Right lobe of liver (tissue), 6 donors: Measurements from ENCODE around the gene CCDC88C. TPM values are rescaled to one million over a fixed set of nuclear protein-coding genes. Genes with fewer than 3 reads are reported as not detected.
A peak's percentile ranks its signal among the peaks of the same experiment; 100 is the strongest.
"Not testable (repeated sequence)": the region's sequence is repeated elsewhere in the genome, so short reads cannot be mapped to it uniquely, and the experiment has no call there.

Experiments
- ATAC-seq, 4 donors: fragments of 200-7000 bp; cut with Tn5 transposase; one replicate each; pipeline ENCODE4 v1.9.1; 2020; ENCODE audit warnings: mild to moderate bottlenecking in 4 of 4, moderate library complexity in 4 of 4
- DNase-seq, 3 donors: peaks; one replicate each; pipeline ENCODE4 v3.0.0-alpha.2; 2020
- H3K27ac ChIP-seq, 3 donors: fragments of 200-600 bp; one replicate each; pipeline ENCODE4 v1.8.0; 2022
- H3K27me3 ChIP-seq, 2 donors: fragments of 200-600 bp; one replicate each; pipeline ENCODE4 v1.8.0; 2022
- H3K36me3 ChIP-seq, 4 donors: fragments of 200-600 bp; sonication (generic) in 1 of 4; one replicate each; pipeline versions ENCODE4 v1.5.1 to v1.8.0; 2017 to 2022; ENCODE audit warnings: control low read depth in 1 of 4
- H3K4me1 ChIP-seq, 4 donors: fragments of 200-600 bp; sonication (generic) in 1 of 4; one replicate each; pipeline versions ENCODE4 v1.5.1 to v1.8.0; 2017 to 2022; ENCODE audit warnings: control low read depth in 1 of 4
- H3K4me3 ChIP-seq, 3 donors: fragments of 200-600 bp; one replicate each; pipeline ENCODE4 v1.8.0; 2022
- H3K9me3 ChIP-seq, 4 donors: fragments of 200-600 bp; sonication (generic) in 1 of 4; one replicate each; pipeline versions ENCODE4 v1.5.1 to v1.8.0; 2017 to 2022; ENCODE audit warnings: control low read depth in 1 of 4
- POLR2A ChIP-seq: fragments of 450-650 bp; IDR thresholded peaks from one replicate; pipeline ENCODE4 v1.6.1; 2017; ENCODE audit warnings: antibody characterized with exemption, mild to moderate bottlenecking
- WGBS: methylation state at CpG from one replicate; pipeline ENCODE4 v1.1.6; 2018; ENCODE audit warnings: low coverage, low lambda C conversion rate; ENCODE audit not compliant: insufficient coverage; ENCODE audit errors: missing lambda C conversion rate; 5-methylcytosine and 5-hydroxymethylcytosine counted together
- intact Hi-C, 2 donors: fragments of 100-400 bp; cut with DNase I; formaldehyde crosslinking; loops; one replicate each; pipeline versions ENCODE4 v1.11.2 to v1.14.1; 2022
- total RNA-seq, 6 experiments: library from RNA; depleted of rRNA in 2 of 6; stranded (reverse); fragments of >200 nt in 2 of 6; fragmentation: NEBNext Ultra II Directional in 3 of 6; extraction: Animal tissue kit (Norgen Biotek cat#: 25700) in 3 of 6; gene quantifications; one replicate each; pipeline versions ENCODE4 v1.1.0 to v1.2.4, GENCODE V29; 2016 to 2023
- TF ChIP-seq, protein P1 (sequence below), 4 donors: fragments of 200-600 bp in 3 of 4; fragments of 450-650 bp in 1 of 4; IDR thresholded peaks; one replicate each; pipeline versions ENCODE4 v1.5.1 to v1.8.0; 2016 to 2022; ENCODE audit warnings: antibody characterized with exemption in 4 of 4, mild to moderate bottlenecking in 2 of 4
- donor health status: DM: no; HTN: yes; CAD: no.
- donor health status: DM: no; HTN: no; CAD: no.
- donor health status: DM: no; HTN: no; CAD: no.
- donor health status: DM: no; HTN: yes; CAD: no.
- donor health status: DM: no; HTN: yes; CAD: no.

Gene CCDC88C
- total RNA-seq, 6 experiments from 2014 or later: 1.2 to 5.7 (median 3.1) TPM

DNA sequence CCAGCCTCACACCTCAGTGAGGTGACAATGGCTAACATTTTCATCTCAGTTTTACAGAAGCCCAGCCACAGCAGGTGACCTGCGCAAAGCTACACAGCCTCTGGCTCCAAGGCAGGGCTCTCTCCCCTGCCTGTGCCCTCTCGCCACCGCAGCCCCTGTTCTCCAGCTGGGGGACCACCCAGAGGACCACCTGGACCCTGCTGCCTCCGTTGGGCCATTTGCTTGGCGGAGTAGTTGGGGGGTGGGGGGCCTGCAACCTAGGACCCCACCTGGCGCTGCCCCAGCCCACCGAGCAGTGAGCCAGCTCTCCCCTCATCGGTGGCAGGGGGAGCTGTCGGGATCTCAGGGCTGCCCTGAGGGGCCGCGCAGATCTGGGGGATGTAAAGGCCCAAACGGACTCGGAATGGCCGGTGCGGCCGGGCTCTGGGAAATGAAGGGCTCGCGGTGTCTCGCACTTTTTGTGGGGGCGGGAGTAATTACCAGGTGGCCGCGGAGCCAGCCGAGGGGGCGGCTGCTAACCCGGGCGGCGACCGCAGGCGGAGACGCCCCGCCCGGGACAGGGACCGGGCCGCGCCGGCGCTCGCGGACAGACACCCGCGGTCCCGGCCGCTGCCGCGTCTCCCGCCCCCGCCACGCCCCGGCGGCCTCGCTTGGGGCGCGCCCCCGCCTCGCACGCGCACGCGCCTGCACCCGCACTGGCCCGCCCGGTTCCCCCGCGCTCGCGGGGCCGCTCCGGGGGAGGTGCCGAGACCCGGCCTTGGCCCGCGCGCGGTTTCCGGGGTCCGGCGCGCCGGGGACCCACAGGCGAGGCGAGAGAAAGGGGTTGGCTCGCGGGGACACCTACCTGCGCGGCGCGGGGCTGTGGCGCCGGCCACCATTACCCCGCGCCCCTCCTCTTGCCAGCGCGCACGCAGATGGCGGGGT, 164.5 kb downstream of the CCDC88C start:
- 0% methylated on average over 6 of the region's 95 CpGs for WGBS
- H3K4me3 ChIP-seq: peak overlapping the region; percentile 49 to 59 (median 50)
- TF ChIP-seq, protein P1, sequence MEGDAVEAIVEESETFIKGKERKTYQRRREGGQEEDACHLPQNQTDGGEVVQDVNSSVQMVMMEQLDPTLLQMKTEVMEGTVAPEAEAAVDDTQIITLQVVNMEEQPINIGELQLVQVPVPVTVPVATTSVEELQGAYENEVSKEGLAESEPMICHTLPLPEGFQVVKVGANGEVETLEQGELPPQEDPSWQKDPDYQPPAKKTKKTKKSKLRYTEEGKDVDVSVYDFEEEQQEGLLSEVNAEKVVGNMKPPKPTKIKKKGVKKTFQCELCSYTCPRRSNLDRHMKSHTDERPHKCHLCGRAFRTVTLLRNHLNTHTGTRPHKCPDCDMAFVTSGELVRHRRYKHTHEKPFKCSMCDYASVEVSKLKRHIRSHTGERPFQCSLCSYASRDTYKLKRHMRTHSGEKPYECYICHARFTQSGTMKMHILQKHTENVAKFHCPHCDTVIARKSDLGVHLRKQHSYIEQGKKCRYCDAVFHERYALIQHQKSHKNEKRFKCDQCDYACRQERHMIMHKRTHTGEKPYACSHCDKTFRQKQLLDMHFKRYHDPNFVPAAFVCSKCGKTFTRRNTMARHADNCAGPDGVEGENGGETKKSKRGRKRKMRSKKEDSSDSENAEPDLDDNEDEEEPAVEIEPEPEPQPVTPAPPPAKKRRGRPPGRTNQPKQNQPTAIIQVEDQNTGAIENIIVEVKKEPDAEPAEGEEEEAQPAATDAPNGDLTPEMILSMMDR (IDR thresholded peaks at IDR 0.05): no peak
- TF ChIP-seq POLR2A: no peak
- ATAC-seq: peak; percentile 76 to 85 (median 82)
- peaks cover 0 to 9% (median 0%) of the 10 kb centered on the region in 4 donors for H3K4me1 ChIP-seq
- intact Hi-C loops: no loop called here
- H3K9me3 ChIP-seq: no peaks in the 10 kb centered on the region
- no peak overlapping the region for H3K27ac ChIP-seq
- peak in 1 of 3 donors; percentile 47 for DNase-seq
- no peaks in the 10 kb centered on the region for H3K36me3 ChIP-seq
- H3K27me3 ChIP-seq: no peaks in the 10 kb centered on the region

DNA sequence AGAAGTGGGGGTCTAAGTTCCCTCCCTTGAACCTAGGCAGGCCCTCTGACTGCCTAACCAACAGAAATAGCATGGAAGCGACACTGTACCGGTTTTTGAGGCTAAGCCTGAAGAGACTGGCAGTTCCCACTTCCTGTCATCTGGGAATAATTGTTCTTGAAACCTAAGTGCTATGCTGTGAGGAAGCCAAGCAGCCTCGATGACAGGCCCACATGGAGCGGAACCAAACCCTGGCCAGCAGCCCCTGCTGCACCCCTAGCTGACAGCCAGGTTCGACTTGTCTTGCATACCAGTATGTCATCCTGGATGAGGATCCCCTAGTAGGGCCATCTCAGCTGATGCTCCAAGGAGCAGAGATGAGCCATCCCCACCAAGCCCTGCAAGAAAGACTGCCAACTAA, 166.7 kb downstream of the CCDC88C start:
- ATAC-seq: no peak
- no peak overlapping the region for H3K27ac ChIP-seq
- H3K4me1 ChIP-seq: peaks cover 0 to 9% (median 0%) of the 10 kb centered on the region in 4 donors
- DNase-seq: no peak
- intact Hi-C loops: no loop called here
- H3K36me3 ChIP-seq: no peaks in the 10 kb centered on the region
- WGBS: 74% methylated on average over 3 of the region's 5 CpGs
- no peaks in the 10 kb centered on the region for H3K27me3 ChIP-seq
- H3K4me3 ChIP-seq: no peak overlapping the region
- TF ChIP-seq POLR2A: no peak
- TF ChIP-seq, protein P1 (IDR thresholded peaks at IDR 0.05): no peak
- no peaks in the 10 kb centered on the region for H3K9me3 ChIP-seq

DNA sequence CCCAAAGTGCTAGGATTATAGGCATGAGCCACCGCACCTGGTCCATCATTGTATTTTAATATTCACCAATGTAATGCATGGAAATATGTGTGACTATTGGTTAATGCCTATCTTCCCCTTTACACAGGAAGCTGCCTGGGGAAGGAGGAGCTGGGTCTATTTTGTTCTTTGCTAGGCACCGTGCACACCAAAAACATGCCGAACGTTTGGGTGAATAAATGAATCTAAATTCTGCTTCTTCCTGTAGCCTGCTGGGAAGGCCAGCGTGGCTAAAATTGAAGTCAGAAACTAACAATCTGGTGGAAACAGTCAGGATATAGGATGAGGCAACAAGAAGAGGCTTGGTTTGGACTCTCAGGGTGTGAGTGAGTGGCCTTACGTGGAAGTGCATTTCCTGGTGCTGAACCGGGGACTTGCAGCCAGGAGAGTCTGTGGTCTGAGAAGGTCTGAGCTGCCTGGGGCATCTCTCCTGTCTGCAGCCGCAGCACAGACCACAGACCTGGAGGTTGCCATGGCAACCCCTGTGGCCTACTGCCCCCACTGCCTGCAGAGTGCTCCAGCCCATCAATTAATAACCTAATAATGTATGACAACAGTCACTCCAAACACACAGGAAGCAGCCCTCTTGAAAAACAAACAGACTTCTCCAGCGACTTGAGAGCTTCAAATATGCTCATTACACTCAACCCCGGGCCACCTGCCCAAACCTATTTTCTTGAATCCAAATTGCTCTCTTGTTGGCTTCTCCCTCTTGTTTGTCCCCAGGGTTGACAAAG, 167.6 kb downstream of the CCDC88C start:
- TF ChIP-seq, protein P1 (IDR thresholded peaks at IDR 0.05): no peak
- no peak for TF ChIP-seq POLR2A
- H3K9me3 ChIP-seq: no peaks in the 10 kb centered on the region
- intact Hi-C loops: no loop called here
- H3K27me3 ChIP-seq: no peaks in the 10 kb centered on the region
- 38% methylated on average over 7 of the region's 10 CpGs for WGBS
- no peaks in the 10 kb centered on the region for H3K36me3 ChIP-seq
- no peak overlapping the region for H3K27ac ChIP-seq
- H3K4me1 ChIP-seq: peaks cover 0 to 9% (median 0%) of the 10 kb centered on the region in 4 donors
- peak in 2 of 4 donors; percentile 19 for ATAC-seq
- no peak for DNase-seq
- no peak overlapping the region for H3K4me3 ChIP-seq

DNA sequence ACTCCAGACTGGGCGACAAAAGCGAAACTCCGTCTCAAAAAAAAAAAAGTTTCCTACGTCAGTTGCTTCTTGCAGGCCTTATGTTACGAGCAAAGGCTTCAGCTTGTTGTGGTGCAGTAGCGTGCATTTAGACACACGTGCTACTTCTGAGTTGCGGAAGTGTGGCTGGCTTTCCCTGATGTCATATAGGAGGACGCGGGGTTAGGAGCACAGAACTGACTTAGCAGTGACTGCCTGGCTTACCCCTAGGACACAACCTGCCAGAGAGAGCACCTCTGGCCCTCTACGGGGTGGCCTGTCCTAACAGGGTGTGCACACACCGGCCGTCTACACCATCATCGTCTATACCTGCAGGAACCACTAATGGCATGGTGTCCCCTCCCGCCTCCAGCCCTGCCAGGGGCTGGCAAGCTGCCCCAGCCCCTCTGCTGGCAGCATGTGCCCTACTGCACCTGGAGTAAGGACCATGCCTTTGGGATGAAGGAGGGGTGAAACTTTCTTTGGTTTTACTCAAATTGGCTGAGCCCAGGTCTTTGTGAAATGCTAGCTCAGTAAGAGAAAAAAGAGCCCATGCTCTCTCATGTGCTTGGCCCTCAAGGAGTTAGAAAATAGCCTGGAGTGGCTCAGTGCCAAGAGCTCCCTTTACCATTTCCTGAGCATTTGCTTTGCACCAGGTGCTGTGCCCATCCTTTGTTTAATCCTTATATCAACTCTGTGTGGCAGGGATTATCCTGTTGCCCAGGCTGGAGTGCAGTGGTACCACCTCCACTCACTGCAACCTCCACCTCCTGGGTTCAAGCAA, 171.4 kb downstream of the CCDC88C start:
- Histone ChIP-seq H3K9me3 (no peaks in the 10 kb centered on the region), H3K27me3 (no peaks in the 10 kb centered on the region), H3K4me1 (no peaks in the 10 kb centered on the region), H3K27ac (no peak overlapping the region), H3K4me3 (no peak overlapping the region), H3K36me3 (no peaks in the 10 kb centered on the region)
- DNase-seq (no peak), ATAC-seq (peak in 1 of 4 donors; percentile 26)
- intact Hi-C loops: no loop called here
- TF ChIP-seq POLR2A: no peak
- TF ChIP-seq, protein P1 (IDR thresholded peaks at IDR 0.05): no peak
- 100% methylated on average over 1 of the region's 15 CpGs for WGBS

DNA sequence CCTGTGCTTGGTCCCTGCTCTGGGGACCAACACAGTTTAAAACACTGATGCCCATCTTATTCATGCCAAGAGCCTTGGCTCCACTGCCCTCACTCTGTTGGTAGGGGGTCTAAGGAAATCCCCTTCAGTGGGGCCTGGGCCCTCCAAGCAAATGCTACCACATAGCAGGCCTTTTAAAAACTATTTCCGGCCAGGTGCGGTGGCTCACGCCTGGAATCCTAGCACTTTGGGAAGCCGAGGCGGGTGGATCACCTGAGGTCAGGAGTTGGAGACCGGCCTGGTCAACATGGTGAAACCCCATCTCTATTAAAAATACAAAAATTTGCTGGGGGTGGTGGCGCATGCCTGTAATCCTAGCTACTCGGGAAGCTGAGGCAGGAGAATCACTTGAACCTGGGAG, 172.0 kb downstream of the CCDC88C start:
- H3K27me3 ChIP-seq, H3K4me1 ChIP-seq, H3K4me3 ChIP-seq, H3K9me3 ChIP-seq, ATAC-seq, DNase-seq, intact Hi-C loops, H3K27ac ChIP-seq, H3K36me3 ChIP-seq: not testable (repeated sequence)
- 91% methylated on average over 8 of the region's 8 CpGs for WGBS
